Small intestine (tissue), 7 donors: ENCODE measurements around the gene GATB. TPM values are rescaled to one million over a fixed set of nuclear protein-coding genes. Genes with fewer than 3 reads are reported as not detected.

ENCODE experiments used
- DNase-seq, 2 donors: peaks; one replicate each; pipeline versions ENCODE4 v3.0.0 to v3.0.0-alpha.2; 2013
- FAIRE-seq: peaks from 2 replicates; lab custom pipeline; 2012; peaks lifted over from hg19 to GRCh38; lab: Jason Lieb, UNC
- H3K27ac ChIP-seq, 3 donors: one replicate each; pipeline ENCODE4 v1.5.1; 2013; ENCODE audit warnings: low read length in 2 of 3, mild to moderate bottlenecking in 2 of 3, control low read depth in 1 of 3, inconsistent platforms in 1 of 3, low read depth in 1 of 3, moderate library complexity in 1 of 3
- H3K27me3 ChIP-seq, 3 donors: one replicate each; pipeline ENCODE4 v1.6.1; 2013; ENCODE audit warnings: low read length in 3 of 3, inconsistent platforms in 1 of 3; ENCODE audit not compliant: control insufficient read depth in 3 of 3, insufficient read depth in 3 of 3
- H3K36me3 ChIP-seq, 3 donors: one replicate each; pipeline ENCODE4 v1.6.1; 2013; ENCODE audit warnings: low read length in 3 of 3, inconsistent platforms in 1 of 3, low read depth in 1 of 3, mild to moderate bottlenecking in 1 of 3, moderate library complexity in 1 of 3; ENCODE audit not compliant: control insufficient read depth in 3 of 3, insufficient read depth in 2 of 3
- H3K4me1 ChIP-seq, 3 donors: one replicate each; pipeline ENCODE4 v1.6.1; 2013; ENCODE audit warnings: low read length in 2 of 3, inconsistent platforms in 1 of 3, low read depth in 1 of 3, mild to moderate bottlenecking in 1 of 3, moderate library complexity in 1 of 3; ENCODE audit not compliant: control insufficient read depth in 3 of 3, insufficient read depth in 2 of 3
- H3K4me3 ChIP-seq, 3 donors: one replicate each; pipeline ENCODE4 v1.5.1; 2013; ENCODE audit warnings: low read length in 3 of 3, control low read depth in 1 of 3, inconsistent platforms in 1 of 3, low read depth in 1 of 3, mild to moderate bottlenecking in 1 of 3, moderate library complexity in 1 of 3
- H3K9me3 ChIP-seq, 2 donors: one replicate each; pipeline ENCODE4 v1.6.1; 2013; ENCODE audit warnings: low read depth in 1 of 2, low read length in 1 of 2; ENCODE audit not compliant: control insufficient read depth in 2 of 2, insufficient read depth in 1 of 2
- WGBS, 3 donors: extraction: QIAGEN DNeasy Blood & Tissue Kit; methylation state at CpG; one replicate each; pipeline ENCODE4 v1.1.7; 2013; 5-methylcytosine and 5-hydroxymethylcytosine counted together
- polyA plus RNA-seq, 4 donors: library from polyadenylated mRNA; stranded (reverse) in 3 of 4; unstranded in 1 of 4; fragments of 200-250 nt in 3 of 4; fragments of 120-200 nt in 1 of 4; gene quantifications; one replicate each; pipeline versions ENCODE4 v1.2.1 to v1.2.3, GENCODE V29; 2013
- donor health status: healthy with polysubstance abuse.
- donor health status: control.
- donor health status: control.
- donor health status: Bipolar disorder and iron deficiency.
- donor health status: healthy.

Gene GATB
- polyA plus RNA-seq, 4 donors, result 10.5 to 18.0 (median 16.7) TPM

DNA sequence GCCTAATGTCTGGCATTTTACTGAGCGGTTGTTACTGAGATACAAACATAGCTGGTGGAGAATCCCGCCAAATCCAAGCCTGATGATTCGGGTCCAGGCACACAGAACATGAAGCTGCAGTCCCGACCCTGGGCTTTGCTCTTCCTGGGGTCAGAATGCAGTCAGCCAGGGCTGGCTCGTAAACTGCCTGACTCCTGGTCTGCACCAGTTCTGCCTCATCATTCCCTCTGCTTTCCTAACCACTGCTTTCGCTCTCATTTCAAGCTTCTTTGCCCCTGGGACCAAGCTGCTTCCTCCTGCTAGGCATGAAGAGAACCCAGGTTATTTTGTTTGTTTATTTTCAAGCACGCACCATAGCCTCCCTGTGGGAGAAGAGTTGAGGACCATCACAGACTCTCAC, 39.3 kb downstream of the GATB start:
- Histone ChIP-seq H3K27me3 (no peaks in the 10 kb centered on the region), H3K4me1 (no peaks in the 10 kb centered on the region)
- FAIRE-seq, result no peak

DNA sequence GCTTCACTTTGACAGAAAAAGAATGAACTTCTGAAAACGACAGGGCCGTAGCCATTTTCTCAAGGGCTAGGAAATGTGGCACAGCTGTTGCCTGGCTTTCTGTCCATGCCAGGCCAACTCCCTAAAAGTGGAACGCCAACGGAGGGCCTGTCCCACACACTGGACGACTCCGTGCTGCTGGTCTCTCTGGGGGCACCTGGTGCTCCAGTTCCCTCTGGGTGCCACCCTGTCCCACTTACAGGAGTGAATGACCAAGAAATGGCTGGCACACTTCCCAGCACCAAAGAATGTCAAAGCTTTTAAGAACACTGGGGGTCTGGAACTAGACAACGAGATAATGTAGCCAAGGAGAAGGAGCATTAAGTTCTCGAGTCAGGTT, 40.9 kb downstream of the GATB start:
- Histone ChIP-seq H3K4me1 (no peaks in the 10 kb centered on the region), H3K27ac (no peak overlapping the region), H3K9me3 (no peaks in the 10 kb centered on the region), H3K27me3 (no peaks in the 10 kb centered on the region), H3K36me3 (peaks cover 0 to 20% (median 3%) of the 10 kb centered on the region in 3 donors), H3K4me3 (no peak overlapping the region)
- DNase-seq (no peak), FAIRE-seq (no peak)
- WGBS, 3 donors, result 90 to 97% (median 94%) methylated on average over 8 of the region's 8 CpGs

More for the DNA sequence above, 39.3 kb downstream of the GATB start:
- DNase-seq, result no peak
- Histone ChIP-seq H3K27ac (no peak overlapping the region), H3K4me3 (no peak overlapping the region), H3K36me3 (peaks cover 0 to 20% (median 3%) of the 10 kb centered on the region in 3 donors), H3K9me3 (no peaks in the 10 kb centered on the region)
- 87 to 95% (median 92%) methylated on average over 7 of the region's 7 CpGs for WGBS, 3 donors

DNA sequence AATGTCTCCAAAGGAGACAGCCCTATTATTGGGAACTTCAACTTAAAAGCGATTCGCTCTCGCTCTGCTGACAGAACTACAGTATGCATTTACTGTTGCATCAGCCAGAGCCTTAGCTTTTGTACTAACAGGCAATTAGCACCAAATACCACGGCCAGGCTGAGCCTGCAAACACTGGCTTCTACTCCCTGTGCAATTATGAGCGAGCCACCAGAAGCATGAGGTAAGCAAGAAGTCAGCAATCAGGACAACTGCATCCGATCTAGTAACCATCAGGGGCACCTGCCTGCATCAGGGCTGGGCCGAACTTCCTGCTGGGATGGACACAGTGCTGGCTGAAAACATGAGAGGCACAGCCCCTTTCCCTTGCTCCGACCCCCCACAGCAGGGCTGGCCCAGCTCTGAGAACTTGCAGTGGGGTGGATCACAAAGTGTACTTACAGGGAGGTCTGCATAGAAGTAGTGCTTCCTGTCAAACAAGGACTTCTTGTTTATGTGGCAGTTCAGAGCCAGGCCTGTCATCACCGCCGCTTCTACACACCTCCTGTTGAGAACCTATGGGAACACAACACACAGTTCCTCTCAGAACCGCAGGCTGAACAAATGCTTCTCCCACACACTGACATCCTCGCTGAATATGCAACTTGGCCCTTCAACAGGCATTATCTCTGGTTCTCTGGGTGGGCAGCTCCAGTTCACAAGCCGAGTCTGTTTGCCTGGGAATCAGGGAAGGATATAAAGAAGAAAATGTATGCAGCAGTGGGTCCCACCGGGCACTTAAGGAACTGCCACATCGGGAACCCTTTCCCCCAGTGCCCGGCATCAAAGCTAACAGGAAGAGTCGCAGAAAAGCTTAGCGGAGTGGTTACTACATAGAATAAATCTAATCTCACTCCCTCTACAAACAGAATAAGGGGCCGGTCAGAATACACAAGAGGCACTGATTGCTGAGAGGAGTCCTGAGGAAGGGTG, 41.5 kb downstream of the GATB start:
- Histone ChIP-seq H3K4me3 (no peak overlapping the region), H3K9me3 (no peaks in the 10 kb centered on the region), H3K36me3 (peaks cover 0 to 19% (median 3%) of the 10 kb centered on the region in 3 donors), H3K4me1 (no peaks in the 10 kb centered on the region), H3K27me3 (no peaks in the 10 kb centered on the region), H3K27ac (no peak overlapping the region)
- FAIRE-seq (no peak), DNase-seq (no peak)
- WGBS, 3 donors, result 90 to 95% (median 93%) methylated on average over 19 of the region's 19 CpGs

DNA sequence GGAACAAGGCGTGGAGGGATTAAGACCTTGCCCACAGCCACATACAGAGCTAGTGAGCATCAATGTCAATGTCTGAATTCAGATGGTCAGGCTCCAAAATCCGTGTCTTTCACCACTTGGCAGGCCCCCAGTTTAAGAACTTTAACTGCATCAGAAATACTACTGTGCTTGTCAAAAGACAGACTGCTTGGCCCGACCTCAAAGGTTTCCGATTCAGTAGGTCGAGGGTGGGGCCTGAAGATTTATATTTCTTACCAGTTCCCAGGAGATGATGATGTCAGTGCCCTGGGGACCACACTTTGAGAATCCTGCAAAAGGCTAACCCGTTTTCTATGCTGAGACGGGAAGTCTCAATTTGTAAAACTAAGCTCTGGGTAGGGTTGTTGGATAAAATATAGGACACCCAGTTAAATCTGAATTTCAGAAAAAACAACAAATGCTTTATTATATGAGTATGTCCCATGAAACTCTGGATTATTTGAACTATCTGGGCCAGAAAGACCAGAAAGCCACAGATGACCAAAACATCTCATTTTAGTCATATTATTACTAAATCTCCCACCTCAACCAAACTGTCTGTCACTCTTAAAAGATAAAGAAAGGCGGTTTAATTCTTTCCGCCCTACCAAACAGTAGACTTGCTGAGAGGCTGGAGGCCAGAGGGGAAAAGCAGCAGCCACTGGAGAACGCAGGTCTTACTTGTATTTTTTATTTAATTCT, 42.7 kb downstream of the GATB start:
- Histone ChIP-seq H3K36me3 (peaks cover 0 to 25% (median 3%) of the 10 kb centered on the region in 3 donors), H3K4me1 (no peaks in the 10 kb centered on the region), H3K27ac (no peak overlapping the region), H3K4me3 (no peak overlapping the region), H3K27me3 (no peaks in the 10 kb centered on the region), H3K9me3 (no peaks in the 10 kb centered on the region)
- DNase-seq (no peak), FAIRE-seq (no peak)
- whole genome bisulfite sequencing, 3 donors, result 81 to 91% (median 84%) methylated on average over 10 of the region's 10 CpGs

DNA sequence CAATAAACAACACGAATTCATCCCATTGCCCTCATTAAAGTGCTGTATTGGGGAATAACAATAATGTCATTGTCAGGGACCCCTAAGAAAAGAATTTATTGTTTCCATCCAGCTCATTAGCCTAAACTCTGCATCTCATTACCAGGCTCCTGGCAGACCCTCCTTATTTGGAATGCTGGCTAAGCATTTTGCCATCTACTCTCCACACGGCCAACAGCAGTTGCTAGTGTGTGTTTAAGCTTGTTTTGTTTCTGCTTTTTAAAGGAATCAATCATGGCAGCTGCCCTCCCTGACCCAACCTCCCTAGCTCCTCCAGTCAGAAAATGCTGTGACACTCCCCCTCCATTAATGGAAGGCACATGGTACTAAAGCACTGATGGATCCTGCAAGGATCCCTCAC, 43.5 kb downstream of the GATB start:
- H3K4me1 ChIP-seq, result no peaks in the 10 kb centered on the region
- no peak overlapping the region for H3K4me3 ChIP-seq
- H3K9me3 ChIP-seq, result no peaks in the 10 kb centered on the region
- no peaks in the 10 kb centered on the region for H3K27me3 ChIP-seq
- WGBS, 3 donors, result 66 to 72% (median 69%) methylated on average over 2 of the region's 2 CpGs
- peaks cover 0 to 27% (median 2%) of the 10 kb centered on the region in 3 donors for H3K36me3 ChIP-seq
- FAIRE-seq, result no peak
- no peak for DNase-seq
- H3K27ac ChIP-seq, result no peak overlapping the region

DNA sequence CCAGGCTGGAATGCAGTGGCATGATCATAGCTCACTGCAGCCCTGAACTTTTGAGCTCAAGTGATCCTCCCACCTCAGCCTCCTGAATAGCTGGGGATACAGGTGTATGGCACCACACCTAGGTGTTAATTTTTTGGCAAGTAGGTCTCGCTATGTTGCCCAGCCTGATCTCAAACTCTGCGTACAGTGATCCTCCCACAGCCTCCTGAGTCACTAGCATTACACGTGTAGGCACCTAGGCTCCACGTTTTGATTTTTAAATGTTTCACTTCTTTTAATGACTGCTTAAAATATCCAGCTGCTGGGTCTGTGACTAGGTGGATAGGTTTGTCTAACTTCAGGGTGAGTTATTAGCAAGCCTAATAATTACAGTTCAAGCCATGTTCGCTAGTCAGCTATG, 44.5 kb downstream of the GATB start:
- no peaks in the 10 kb centered on the region for H3K27me3 ChIP-seq
- no peaks in the 10 kb centered on the region for H3K4me1 ChIP-seq
- H3K4me3 ChIP-seq, result no peak overlapping the region
- H3K36me3 ChIP-seq, result peaks cover 0 to 24% (median 0%) of the 10 kb centered on the region in 3 donors
- H3K9me3 ChIP-seq, result no peaks in the 10 kb centered on the region
- no peak overlapping the region for H3K27ac ChIP-seq
- FAIRE-seq (no peak), DNase-seq (no peak)
- whole genome bisulfite sequencing, 3 donors, result 90 to 99% (median 93%) methylated on average over 5 of the region's 5 CpGs

DNA sequence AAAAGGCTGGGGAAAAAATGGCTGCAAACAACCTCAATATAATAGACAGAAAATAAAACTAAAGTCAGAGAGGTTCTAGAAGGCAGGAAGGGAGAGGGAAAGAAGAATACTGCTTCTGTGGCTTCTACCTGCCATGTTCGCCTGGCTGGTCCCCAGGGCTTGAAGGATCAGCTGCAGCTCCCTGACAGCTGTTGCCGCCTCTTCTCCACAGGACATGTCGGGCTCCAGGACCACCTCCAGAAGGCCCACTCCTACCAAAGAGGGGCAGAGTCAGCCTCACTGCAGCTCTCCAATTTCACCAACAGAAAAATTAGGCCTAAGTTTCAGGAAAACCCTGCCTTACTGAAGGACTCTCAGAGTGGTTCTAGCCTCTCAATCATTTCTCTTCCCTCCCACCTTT, 44.9 kb downstream of the GATB start:
- no peaks in the 10 kb centered on the region for H3K4me1 ChIP-seq
- H3K9me3 ChIP-seq, result no peaks in the 10 kb centered on the region
- no peak overlapping the region for H3K27ac ChIP-seq
- no peaks in the 10 kb centered on the region for H3K27me3 ChIP-seq
- 86 to 98% (median 90%) methylated on average over 3 of the region's 3 CpGs for WGBS, 3 donors
- no peak for FAIRE-seq
- no peak for DNase-seq
- H3K4me3 ChIP-seq, result no peak overlapping the region
- peaks cover 0 to 24% (median 0%) of the 10 kb centered on the region in 3 donors for H3K36me3 ChIP-seq

DNA sequence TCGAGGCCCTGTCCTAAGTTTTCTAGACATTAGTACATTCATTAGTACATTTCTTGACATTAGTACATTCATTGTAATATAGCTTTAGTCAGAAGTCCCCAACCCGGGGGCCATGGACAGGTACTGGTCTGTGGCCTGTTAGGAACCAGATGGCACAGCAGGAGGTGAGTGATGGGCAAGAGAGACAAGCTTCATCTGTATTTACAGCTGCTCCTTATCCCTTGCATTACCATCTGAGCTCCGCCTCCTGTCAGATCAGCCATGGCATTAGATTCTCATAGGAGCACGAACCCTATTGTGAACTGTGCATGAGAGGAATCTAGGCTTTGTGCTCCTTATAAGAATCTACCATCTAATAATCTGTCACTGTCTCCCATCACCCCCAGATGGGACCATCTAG, 48.0 kb downstream of the GATB start:
- Histone ChIP-seq H3K4me3 (no peak overlapping the region), H3K36me3 (peaks cover 0 to 20% (median 2%) of the 10 kb centered on the region in 3 donors), H3K27me3 (no peaks in the 10 kb centered on the region), H3K27ac (no peak overlapping the region), H3K9me3 (no peaks in the 10 kb centered on the region), H3K4me1 (no peaks in the 10 kb centered on the region)
- FAIRE-seq (no peak), DNase-seq (no peak)
- 89 to 92% (median 91%) methylated on average over 4 of the region's 4 CpGs for WGBS, 3 donors
